Left kidney (tissue), 2 donors: ENCODE results near the gene TMEM256. TPM values are rescaled to one million over a fixed set of nuclear protein-coding genes. Genes with fewer than 3 reads are reported as not detected.
"Not testable (repeated sequence)": the region's sequence is repeated elsewhere in the genome, so short reads cannot be mapped to it uniquely, and the experiment has no call there.

Experiments
- DNase-seq: peaks from one replicate; pipeline ENCODE4 v3.0.0-alpha.2; 2013
- polyA plus RNA-seq: library from polyadenylated mRNA; unstranded; fragments of 120-200 nt; gene quantifications from one replicate; pipeline ENCODE4 v1.2.1, GENCODE V29; 2013; ENCODE audit not compliant: insufficient read length

TMEM256 gene
- polyA plus RNA-seq, 1 donor, result 74.9 TPM

GRCh38 chr17:7389924-7390910, 13.7 kb downstream of the TMEM256 start:
- no peak for DNase-seq

DNA sequence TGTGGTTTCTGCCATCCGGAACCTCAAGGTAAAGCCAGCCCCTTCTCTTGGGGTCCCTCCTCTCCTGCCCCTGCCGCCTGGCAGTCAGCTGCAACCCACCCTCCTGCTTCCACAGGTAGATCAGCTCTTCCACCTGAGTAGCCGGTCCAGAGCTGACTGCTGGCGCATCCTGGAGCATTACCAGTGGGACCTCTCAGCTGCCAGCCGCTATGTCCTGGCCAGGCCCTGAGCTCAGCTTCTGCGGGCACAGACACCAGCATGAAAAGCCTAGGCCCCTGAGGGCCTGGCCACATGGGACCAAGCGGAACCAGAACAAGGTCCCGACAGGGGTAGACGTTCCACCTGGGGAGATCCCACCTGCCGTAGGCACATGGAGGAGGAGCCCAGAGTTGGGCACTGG, 15.0 kb downstream of the TMEM256 start:
- DNase-seq, result no peak

DNA sequence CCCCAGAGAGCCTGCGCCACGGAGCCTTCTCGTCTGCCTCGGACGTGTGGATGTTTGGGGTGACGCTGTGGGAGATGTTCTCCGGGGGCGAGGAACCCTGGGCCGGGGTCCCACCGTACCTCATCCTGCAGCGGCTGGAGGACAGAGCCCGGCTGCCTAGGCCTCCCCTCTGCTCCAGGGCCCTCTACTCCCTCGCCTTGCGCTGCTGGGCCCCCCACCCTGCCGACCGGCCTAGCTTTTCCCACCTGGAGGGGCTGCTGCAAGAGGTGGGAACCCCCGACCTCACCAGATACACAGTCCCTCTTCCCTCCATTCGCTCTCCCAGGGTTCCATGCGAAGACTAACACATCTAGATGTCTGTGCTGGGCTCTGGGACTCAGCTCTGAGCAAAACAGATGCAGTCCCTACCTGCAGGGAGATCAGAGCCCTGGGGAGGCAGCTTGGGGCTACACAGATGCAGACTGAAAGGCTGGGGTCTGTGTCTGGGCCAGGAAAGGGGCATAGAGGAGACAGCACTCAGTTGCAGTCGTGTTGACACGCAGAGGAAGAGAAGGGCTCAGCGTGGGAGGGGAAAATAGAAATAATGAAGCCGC, 19.3 kb downstream of the TMEM256 start:
- DNase-seq, result no peak

DNA sequence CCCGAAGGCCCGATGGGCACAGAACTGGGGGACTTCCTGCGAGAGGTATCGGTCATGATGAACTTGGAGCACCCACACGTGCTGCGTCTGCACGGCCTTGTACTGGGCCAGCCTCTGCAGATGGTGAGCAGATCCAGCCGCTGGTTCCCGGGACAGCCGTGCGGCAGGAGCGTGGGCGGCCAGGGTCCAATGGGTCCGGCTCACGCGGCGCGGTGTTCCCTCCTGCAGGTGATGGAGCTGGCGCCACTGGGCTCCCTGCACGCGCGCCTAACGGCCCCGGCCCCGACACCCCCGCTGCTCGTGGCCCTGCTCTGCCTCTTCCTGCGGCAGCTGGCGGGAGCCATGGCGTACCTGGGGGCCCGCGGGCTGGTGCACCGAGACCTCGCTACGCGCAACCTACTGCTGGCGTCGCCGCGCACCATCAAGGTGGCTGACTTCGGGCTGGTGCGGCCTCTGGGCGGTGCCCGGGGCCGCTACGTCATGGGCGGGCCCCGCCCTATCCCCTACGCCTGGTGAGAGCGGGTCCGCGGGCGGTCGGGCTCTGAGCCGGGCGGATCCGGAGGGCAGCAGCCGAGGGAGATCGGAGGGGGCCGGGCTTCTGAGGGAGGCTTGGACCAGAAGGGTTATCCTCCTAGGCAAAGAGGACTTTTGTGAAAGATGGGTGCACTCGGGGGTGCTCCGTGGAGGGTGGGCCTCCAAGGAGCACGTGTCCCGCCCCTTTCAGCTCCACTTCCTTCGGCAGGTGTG, 20.0 kb downstream of the TMEM256 start:
- DNase-seq, result no peak

- no peak for DNase-seq
These were observed 20.5 kb downstream of the TMEM256 start for GRCh38 chr17:7383371-7383741.

GRCh38 chr17:7382901-7383300, 21.0 kb downstream of the TMEM256 start:
- DNase-seq, result no peak

GRCh38 chr17:7380855-7381683, 22.8 kb downstream of the TMEM256 start, which contains the start of gene TNK1:
Gene TNK1, plus strand, starts transcription at chr17:7381089. Its CDS starts 1,838 bp downstream, at chr17:7382927.
- peak; percentile 27 for DNase-seq

DNA sequence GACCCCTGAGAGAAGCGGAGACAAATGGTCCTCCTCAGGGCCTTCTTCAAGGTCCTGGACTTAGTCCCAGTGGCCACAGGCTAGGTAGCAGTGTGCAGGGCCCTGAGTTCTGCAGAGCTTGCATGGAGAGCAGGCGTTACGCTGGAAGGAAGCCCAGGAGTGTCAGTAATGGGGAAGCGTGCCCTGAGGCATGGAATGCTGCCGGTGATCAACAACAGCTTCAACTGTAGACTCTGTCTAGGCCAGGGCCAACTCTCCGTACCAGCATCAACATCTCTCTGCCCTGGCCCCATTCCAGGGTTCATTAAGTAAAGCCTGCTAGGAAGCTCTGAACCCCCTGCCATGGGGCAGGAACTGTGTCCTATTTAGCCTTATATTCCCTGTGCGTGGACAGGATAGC, 23.6 kb downstream of the TMEM256 start:
- no peak for DNase-seq

DNA sequence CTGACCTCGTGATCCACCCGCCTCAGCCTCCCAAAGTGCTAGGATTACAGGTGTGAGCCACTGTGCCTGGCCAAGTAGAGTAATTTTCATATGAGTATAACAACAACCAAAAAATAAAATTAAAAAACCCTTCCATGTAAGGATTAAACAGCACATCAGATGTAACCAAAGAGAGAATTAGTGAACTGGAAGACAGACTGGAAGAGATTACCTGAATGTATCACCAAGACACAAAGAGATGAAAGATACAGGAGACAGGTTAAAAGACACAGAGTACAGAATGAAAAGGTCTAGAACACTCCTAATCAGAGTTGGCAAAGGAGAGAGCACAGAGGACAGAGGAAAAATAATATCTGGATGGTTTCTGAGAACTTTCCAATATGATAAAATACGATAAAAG, 24.8 kb downstream of the TMEM256 start:
- no peak for DNase-seq

DNA sequence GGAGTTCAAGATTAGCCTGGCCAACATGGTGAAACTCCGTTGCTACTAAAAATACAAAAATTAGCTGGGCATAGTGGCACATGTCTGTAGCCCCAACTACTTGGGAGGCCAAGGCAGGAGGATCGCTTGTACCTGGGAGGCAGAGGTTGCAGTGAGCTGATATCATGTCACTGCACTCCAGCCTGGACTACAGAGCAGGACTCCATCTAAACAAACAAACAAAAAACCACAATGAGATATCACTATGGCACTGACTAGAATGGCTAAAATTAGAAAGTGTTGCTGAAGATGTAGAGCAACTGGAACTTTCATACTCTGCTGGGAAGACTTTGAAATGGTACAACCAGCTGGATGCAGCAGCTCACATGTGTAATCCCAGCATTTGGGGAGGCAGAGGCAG, 29.5 kb downstream of the TMEM256 start:
- no peak for DNase-seq

DNA sequence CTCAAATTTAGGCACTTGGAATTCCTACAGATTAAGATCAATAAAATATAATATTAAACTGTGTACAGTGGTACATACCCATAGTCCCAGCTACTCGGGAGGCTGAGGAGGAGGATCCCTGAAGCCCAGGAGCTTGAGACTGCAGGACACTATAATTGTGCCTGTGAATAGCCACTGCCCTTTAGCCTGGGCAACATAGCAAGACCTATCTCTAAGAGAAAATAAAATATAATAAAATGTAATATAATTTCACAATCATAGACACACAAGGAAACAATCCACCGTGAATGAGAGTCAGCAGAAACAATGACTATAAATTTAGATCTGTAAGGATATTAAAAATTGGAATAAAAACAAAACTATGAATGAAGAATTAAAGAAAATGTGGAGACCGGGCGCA, 33.0 kb downstream of the TMEM256 start:
- no peak for DNase-seq

DNA sequence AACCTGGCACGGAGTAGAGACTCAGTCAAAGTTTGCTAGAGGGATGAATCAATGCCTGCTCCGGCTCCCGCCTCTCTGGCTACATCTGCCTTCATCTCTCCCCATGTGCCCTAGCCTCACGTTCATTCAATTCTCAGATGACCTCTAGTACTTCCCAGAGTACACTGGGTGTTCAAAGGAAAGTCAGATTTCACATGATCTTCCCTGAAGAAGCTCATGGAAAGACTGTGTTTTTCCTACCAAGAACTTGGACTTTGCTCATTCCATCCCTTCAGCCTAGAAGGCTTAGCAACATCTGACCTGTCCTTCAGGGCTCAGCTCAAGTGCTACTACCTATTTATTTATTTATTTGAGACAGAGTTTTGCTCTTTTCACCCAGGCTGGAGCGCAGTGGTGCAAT, 34.1 kb downstream of the TMEM256 start:
- DNase-seq, result no peak

- not testable (repeated sequence) for DNase-seq
These were observed 35.3 kb downstream of the TMEM256 start for GRCh38 chr17:7368599-7368994.

DNA sequence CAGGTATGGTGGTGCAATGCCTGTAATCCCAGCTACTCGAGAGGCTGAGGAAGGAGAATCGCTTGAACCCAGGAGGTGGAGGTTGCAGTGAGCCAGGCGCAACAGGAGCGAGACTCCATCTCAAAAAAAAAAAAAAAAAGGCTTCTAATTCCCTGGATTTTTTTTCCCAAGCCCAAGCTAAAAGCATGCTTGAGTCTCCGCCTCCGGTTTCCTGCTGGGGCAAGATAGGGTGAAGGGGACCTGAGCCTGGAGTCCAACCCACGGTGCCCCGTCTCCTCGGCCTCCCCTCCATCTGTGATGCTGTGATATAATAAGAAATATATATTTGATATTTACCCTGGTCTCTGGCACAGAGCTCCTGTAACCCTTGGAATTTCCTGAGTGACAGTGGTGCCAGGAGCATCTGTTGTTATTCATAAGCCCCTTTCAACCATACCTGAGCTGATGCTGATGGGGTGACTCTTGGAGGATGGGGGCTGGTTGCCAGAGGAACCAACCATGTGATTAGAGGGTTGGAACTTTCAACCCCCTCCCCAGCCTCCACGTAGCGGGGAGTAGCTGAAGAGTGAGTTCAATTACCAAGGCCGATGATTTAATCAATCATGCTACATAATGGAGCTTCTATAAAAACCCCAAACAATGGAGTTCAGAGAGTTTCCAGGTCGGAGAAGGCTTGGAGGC, 35.8 kb downstream of the TMEM256 start:
- DNase-seq, result no peak

DNA sequence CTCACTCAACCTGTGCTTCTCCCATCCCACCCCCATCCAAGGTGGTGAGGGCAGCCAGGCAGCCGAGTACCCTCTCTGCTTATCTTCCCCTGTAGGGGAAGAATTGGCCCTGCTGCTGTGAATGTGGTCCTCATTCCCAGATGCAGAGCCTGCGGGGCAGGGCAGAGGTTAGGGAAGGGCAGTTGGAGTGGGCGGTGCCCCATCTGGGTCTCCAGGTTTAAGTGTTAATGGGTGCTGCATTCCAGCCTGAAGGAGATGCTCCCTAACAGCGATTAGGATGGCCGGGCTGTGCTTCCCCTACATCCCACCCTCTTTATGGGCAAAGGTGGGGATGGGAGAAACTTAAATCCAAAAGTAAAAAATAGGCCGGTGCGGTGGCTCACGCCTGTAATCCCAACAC, 36.8 kb downstream of the TMEM256 start:
- no peak for DNase-seq

- DNase-seq, result not testable (repeated sequence)
These were observed 37.9 kb downstream of the TMEM256 start for GRCh38 chr17:7365963-7366362.

DNA sequence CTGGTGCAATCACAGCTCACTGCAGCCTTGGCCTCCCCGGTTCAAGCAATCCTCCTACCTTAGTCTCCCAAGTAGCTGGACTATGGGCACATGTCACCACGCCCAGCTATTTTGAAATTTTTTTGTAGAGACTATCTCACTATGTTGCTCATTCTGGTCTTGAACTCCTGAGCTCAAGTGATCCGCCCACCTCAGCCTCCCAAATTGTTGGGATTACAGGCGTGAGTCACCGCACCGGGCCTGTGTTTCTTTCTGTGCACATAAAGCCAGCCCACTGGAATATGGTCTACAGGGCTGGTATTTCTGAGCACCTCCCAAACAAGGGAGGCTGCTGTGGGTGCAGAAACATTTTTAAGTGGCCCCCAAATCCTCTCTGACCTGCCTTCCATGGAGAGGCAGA, 40.6 kb downstream of the TMEM256 start:
- DNase-seq, result no peak

- DNase-seq, result no peak
These were observed 42.0 kb downstream of the TMEM256 start for GRCh38 chr17:7361906-7362305.

GRCh38 chr17:7357381-7357780, 46.5 kb downstream of the TMEM256 start:
- no peak for DNase-seq

DNA sequence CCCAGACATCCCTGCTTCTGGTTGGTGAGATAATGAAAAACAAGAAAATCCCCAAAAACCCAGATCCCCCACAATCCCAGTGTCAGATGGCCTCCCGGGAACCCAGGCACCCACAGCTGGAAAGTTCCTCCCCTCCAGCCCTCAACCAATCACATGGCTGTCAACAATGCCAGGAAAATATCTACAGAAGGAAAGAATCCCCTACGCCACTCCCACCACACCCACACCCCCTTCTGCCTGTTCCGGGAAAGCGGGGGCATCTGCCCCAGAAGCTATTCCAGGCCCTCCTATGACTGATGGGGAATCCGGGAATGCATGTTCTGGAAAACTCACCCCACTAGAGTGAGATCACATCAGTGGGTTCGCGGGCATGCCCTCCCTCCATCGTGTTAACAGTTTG, 47.1 kb downstream of the TMEM256 start:
- DNase-seq, result no peak

- DNase-seq, result peak; percentile 65
These were observed 47.8 kb downstream of the TMEM256 start for GRCh38 chr17:7356072-7356549.
